Transverse colon (tissue), 4 donors: ENCODE results near the gene TC2N. TPM values are rescaled to one million over a fixed set of nuclear protein-coding genes. Genes with fewer than 3 reads are reported as not detected.
"Not testable (repeated sequence)": the region's sequence is repeated elsewhere in the genome, so short reads cannot be mapped to it uniquely, and the experiment has no call there.

Source experiments
- DNase-seq: peaks from one replicate; pipeline ENCODE4 v3.0.0-alpha.2; 2019
- H3K27ac ChIP-seq, 4 donors: fragments of 200-600 bp; sonication (generic); 2 replicates each; pipeline ENCODE4 v1.5.1; 2016 to 2018; ENCODE audit warnings: inconsistent platforms in 4 of 4
- H3K27me3 ChIP-seq: fragments of 200-600 bp; sonication (generic); 2 replicates; pipeline ENCODE4 v1.5.1; 2017; ENCODE audit warnings: inconsistent platforms
- H3K36me3 ChIP-seq, 4 donors: fragments of 200-600 bp; sonication (generic); 2 replicates each; pipeline ENCODE4 v1.5.1; 2017 to 2019; ENCODE audit warnings: inconsistent platforms in 4 of 4
- H3K4me1 ChIP-seq, 4 donors: fragments of 200-600 bp; sonication (generic); 2 replicates each; pipeline ENCODE4 v1.5.1; 2017 to 2020; ENCODE audit warnings: inconsistent platforms in 4 of 4
- H3K4me3 ChIP-seq, 4 donors: fragments of 200-600 bp; sonication (generic); 1 replicate in 1 of 4; 2 replicates in 3 of 4; pipeline versions ENCODE4 v1.5.1 to v1.6.1; 2017 to 2019; ENCODE audit warnings: inconsistent platforms in 4 of 4
- H3K9me3 ChIP-seq, 2 donors: fragments of 200-600 bp; sonication (generic); 2 replicates each; pipeline ENCODE4 v1.5.1; 2017 to 2019; ENCODE audit warnings: inconsistent platforms in 2 of 2
- CTCF ChIP-seq, 5 experiments: fragments of 200-600 bp in 3 of 5; fragments of 450-650 bp in 2 of 5; sonication (generic) in 3 of 5; IDR thresholded peaks; 1 replicate in 2 of 5; 2 replicates in 3 of 5; pipeline ENCODE4 v1.5.1; 2016 to 2017; ENCODE audit warnings: antibody characterized with exemption in 5 of 5, inconsistent platforms in 3 of 5, mild to moderate bottlenecking in 2 of 5, moderate library complexity in 1 of 5
- EP300 ChIP-seq: sonication (generic); formaldehyde crosslinking; IDR thresholded peaks from one replicate; pipeline ENCODE4 v1.6.1; 2017; ENCODE audit warnings: antibody characterized with exemption, low read depth
- POLR2A ChIP-seq: fragments of 450-650 bp; IDR thresholded peaks from one replicate; pipeline ENCODE4 v1.6.1; 2016; ENCODE audit warnings: antibody characterized with exemption, mild to moderate bottlenecking, moderate library complexity
- POLR2AphosphoS5 ChIP-seq, 3 donors: sonication (generic); formaldehyde crosslinking; IDR thresholded peaks; one replicate each; pipeline ENCODE4 v1.6.1; 2016; ENCODE audit warnings: antibody characterized with exemption in 3 of 3
- WGBS, 2 donors: methylation state at CpG; one replicate each; pipeline ENCODE4 v1.1.5; 2018; ENCODE audit warnings: low coverage in 1 of 2; 5-methylcytosine and 5-hydroxymethylcytosine counted together
- in situ Hi-C, 4 donors: fragments of 200-750 bp; cut with MboI; loops; one replicate each; pipeline versions ENCODE4 v1.15.0 to v1.15.1; 2017; ENCODE audit warnings: low sequenced_read_pairs in 3 of 4, low pct_ligation_motif_present in 1 of 4, low pct_unique_long_range_greater_than_20kb in 1 of 4
- intact Hi-C: fragments of 100-400 bp; cut with DNase I; formaldehyde crosslinking; loops from one replicate; pipeline ENCODE4 v1.15.1; 2023; ENCODE audit warnings: low total_unique reads
- total RNA-seq, 4 donors: library from RNA; depleted of rRNA; stranded (reverse); fragments of >200 nt; gene quantifications; one replicate each; pipeline ENCODE4 v1.1.0, GENCODE V29; 2016

The TC2N gene
- total RNA-seq, 4 donors from 2014 or later, result 36.0 to 85.4 (median 53.7) TPM

DNA sequence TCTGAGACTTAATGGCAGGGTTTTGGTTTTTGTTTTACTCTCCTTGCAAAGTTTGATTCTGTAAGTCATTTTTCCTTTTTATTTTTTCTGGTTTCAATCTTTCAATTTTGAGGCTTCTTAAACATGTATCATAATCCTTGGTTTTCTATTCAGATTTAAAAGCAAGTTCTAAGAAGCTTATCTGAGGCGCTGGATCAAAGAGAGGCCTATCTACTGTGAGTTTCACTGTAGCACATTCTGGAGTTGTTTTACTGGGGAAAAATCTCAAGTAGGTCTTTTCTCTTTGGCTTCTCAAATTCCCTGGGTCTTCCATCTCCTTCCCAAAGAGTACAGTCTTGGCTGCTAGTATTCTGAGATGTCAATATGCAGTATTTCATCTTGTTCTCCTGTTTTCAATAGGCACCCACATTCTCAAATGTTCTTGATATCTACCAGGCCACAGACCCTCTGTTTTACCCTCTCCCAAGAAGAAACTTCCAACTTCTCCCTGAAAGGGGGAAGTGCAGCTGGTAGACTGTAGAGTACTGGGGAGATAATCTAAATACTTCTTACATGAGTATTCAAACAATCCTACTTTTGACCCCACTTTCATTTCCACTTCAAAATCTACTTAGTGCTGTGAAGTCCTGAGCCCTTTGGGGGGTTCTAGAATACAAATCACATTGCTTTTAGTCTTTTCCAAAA is 124.6 kb downstream of the TC2N start:
- Histone ChIP-seq H3K9me3 (no peaks in the 10 kb centered on the region), H3K27ac (peak overlapping the region in 2 of 4 donors; percentile 21 to 48), H3K4me3 (no peak overlapping the region), H3K27me3 (no peaks in the 10 kb centered on the region), H3K4me1 (peaks cover 0 to 11% (median 8%) of the 10 kb centered on the region in 4 donors), H3K36me3 (no peaks in the 10 kb centered on the region)
- WGBS, 2 donors, result 95 to 100% methylated on average over 1 of the region's 1 CpG
- TF ChIP-seq EP300 (no peak), CTCF (IDR thresholded peaks at IDR 0.05) (no peak), POLR2AphosphoS5 (IDR thresholded peaks at IDR 0.05) (no peak), POLR2A (no peak)
- intact Hi-C loops, result no loop called here
- in situ Hi-C loops, result no loop called here
- no peak for DNase-seq

DNA sequence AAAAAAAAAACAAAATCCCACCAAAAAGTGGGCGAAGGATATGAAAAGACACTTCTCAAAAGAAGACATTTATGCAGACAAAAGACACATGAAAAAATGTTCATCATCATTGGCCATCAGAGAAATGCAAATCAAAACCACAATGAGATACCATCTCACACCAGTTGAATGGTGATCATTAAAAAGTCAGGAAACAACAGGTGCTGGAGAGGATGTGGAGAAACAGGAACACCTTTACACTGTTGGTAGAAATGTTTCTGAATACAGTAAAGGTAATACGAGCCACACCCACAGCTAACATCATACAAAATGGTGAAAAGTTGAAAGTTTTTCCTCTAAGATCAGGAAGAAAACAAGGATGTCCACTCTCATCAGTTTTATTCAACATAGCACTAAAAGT is 127.5 kb downstream of the TC2N start:
- DNase-seq, H3K4me1 ChIP-seq, H3K4me3 ChIP-seq, H3K27me3 ChIP-seq, intact Hi-C loops, H3K36me3 ChIP-seq, H3K27ac ChIP-seq, in situ Hi-C loops, H3K9me3 ChIP-seq: not testable (repeated sequence)
- WGBS, 2 donors, result 88 to 100% methylated on average over 2 of the region's 2 CpGs

GRCh38 chr14:91737619-91738018 is 129.7 kb downstream of the TC2N start:
- 92 to 93% methylated on average over 2 to 5 of the region's 5 CpGs for WGBS, 2 donors
- intact Hi-C loops, result no loop called here
- no peak for TF ChIP-seq POLR2A
- TF ChIP-seq CTCF (IDR thresholded peaks at IDR 0.05), result no peak
- TF ChIP-seq POLR2AphosphoS5 (IDR thresholded peaks at IDR 0.05), result no peak
- TF ChIP-seq EP300, result no peak
- Histone ChIP-seq H3K9me3 (no peaks in the 10 kb centered on the region), H3K4me1 (no peaks in the 10 kb centered on the region), H3K4me3 (no peak overlapping the region), H3K27me3 (no peaks in the 10 kb centered on the region), H3K36me3 (no peaks in the 10 kb centered on the region), H3K27ac (no peak overlapping the region)
- in situ Hi-C loops, result no loop called here
- DNase-seq, result no peak

- H3K27me3 ChIP-seq, result no peaks in the 10 kb centered on the region
- H3K27ac ChIP-seq, result no peak overlapping the region
- no peaks in the 10 kb centered on the region for H3K4me1 ChIP-seq
- DNase-seq, result no peak
- no peak overlapping the region for H3K4me3 ChIP-seq
- 13 to 19% methylated on average over 1 to 2 of the region's 2 CpGs for WGBS, 2 donors
- intact Hi-C loops (no loop called here), in situ Hi-C loops (no loop called here)
- H3K36me3 ChIP-seq, result no peaks in the 10 kb centered on the region
- no peaks in the 10 kb centered on the region for H3K9me3 ChIP-seq
- TF ChIP-seq POLR2AphosphoS5 (IDR thresholded peaks at IDR 0.05), result peak in 1 of 3 donors; percentile 32
- no peak for TF ChIP-seq EP300
- no peak for TF ChIP-seq CTCF (IDR thresholded peaks at IDR 0.05)
- no peak for TF ChIP-seq POLR2A
Measured at GRCh38 chr14:91732859-91733477, 134.4 kb downstream of the TC2N start.
